Upper lobe of right lung (tissue), 1 donor: Measurements from ENCODE around the gene ASTN1. TPM values are rescaled to one million over a fixed set of nuclear protein-coding genes. Genes with fewer than 3 reads are reported as not detected.

Experiments
- ATAC-seq: fragments of 200-7000 bp; cut with Tn5 transposase; one replicate; pipeline ENCODE4 v1.9.1; 2020; ENCODE audit warnings: mild to moderate bottlenecking, moderate library complexity
- DNase-seq: peaks from one replicate; pipeline ENCODE4 v3.0.0-alpha.2; 2020
- H3K27ac ChIP-seq: fragments of 200-600 bp; one replicate; pipeline ENCODE4 v1.8.0; 2022
- H3K27me3 ChIP-seq: fragments of 200-600 bp; one replicate; pipeline ENCODE4 v1.8.0; 2022; ENCODE audit warnings: mild to moderate bottlenecking
- H3K36me3 ChIP-seq: fragments of 200-600 bp; one replicate; pipeline ENCODE4 v1.8.0; 2022
- H3K4me1 ChIP-seq: fragments of 200-600 bp; one replicate; pipeline ENCODE4 v1.8.0; 2022
- H3K4me3 ChIP-seq: fragments of 200-600 bp; one replicate; pipeline ENCODE4 v1.8.0; 2022; ENCODE audit warnings: mild to moderate bottlenecking
- H3K9me3 ChIP-seq: fragments of 200-600 bp; one replicate; pipeline ENCODE4 v1.8.0; 2022
- CTCF ChIP-seq: fragments of 200-600 bp; IDR thresholded peaks from one replicate; pipeline ENCODE4 v1.8.0; 2022; ENCODE audit warnings: antibody characterized with exemption
- intact Hi-C: fragments of 100-400 bp; cut with DNase I; formaldehyde crosslinking; loops from one replicate; pipeline ENCODE4 v1.11.0; 2022
- total RNA-seq: library from RNA; stranded (reverse); fragmentation: NEBNext Ultra II Directional; extraction: Animal tissue kit (Norgen Biotek cat#: 25700); gene quantifications from one replicate; pipeline ENCODE4 v1.2.1, GENCODE V29; 2021
- donor health status: DM: no; HTN: yes; CAD: no; lungs with severe emphysema.

ASTN1 gene
- total RNA-seq, 1 donor from 2014 or later = 0.20 TPM

GRCh38 chr1:177020851-177021589, 143.5 kb downstream of the ASTN1 start:
- ATAC-seq (no peak), DNase-seq (no peak)
- no peak overlapping the region for H3K4me3 ChIP-seq
- H3K27ac ChIP-seq = no peak overlapping the region
- TF ChIP-seq CTCF = no peak
- H3K36me3 ChIP-seq = no peaks in the 10 kb centered on the region
- H3K9me3 ChIP-seq = no peaks in the 10 kb centered on the region
- H3K4me1 ChIP-seq = no peaks in the 10 kb centered on the region
- intact Hi-C loops = no loop called here
- H3K27me3 ChIP-seq = no peaks in the 10 kb centered on the region

- TF ChIP-seq CTCF = no peak
Observed at GRCh38 chr1:177017287-177017852, 147.1 kb downstream of the ASTN1 start.

GRCh38 chr1:177014325-177014724, 150.2 kb downstream of the ASTN1 start:
- H3K4me3 ChIP-seq = no peak overlapping the region
- intact Hi-C loops = no loop called here
- H3K9me3 ChIP-seq = no peaks in the 10 kb centered on the region
- DNase-seq (no peak), ATAC-seq (no peak)
- no peaks in the 10 kb centered on the region for H3K4me1 ChIP-seq
- no peaks in the 10 kb centered on the region for H3K27me3 ChIP-seq
- H3K27ac ChIP-seq = no peak overlapping the region
- no peaks in the 10 kb centered on the region for H3K36me3 ChIP-seq
- no peak for TF ChIP-seq CTCF

More at GRCh38 chr1:177017287-177017852, 147.1 kb downstream of the ASTN1 start:
- no peak for ATAC-seq
- intact Hi-C loops = no loop called here
- H3K4me1 ChIP-seq = no peaks in the 10 kb centered on the region
- no peaks in the 10 kb centered on the region for H3K27me3 ChIP-seq
- no peaks in the 10 kb centered on the region for H3K9me3 ChIP-seq
- DNase-seq = no peak
- H3K4me3 ChIP-seq = no peak overlapping the region
- H3K27ac ChIP-seq = no peak overlapping the region
- no peaks in the 10 kb centered on the region for H3K36me3 ChIP-seq

GRCh38 chr1:177012342-177012925, 152.1 kb downstream of the ASTN1 start:
- no peaks in the 10 kb centered on the region for H3K9me3 ChIP-seq
- H3K27ac ChIP-seq = no peak overlapping the region
- H3K36me3 ChIP-seq = no peaks in the 10 kb centered on the region
- no peaks in the 10 kb centered on the region for H3K27me3 ChIP-seq
- H3K4me1 ChIP-seq = no peaks in the 10 kb centered on the region
- H3K4me3 ChIP-seq = no peak overlapping the region
- DNase-seq (no peak), ATAC-seq (no peak)
- intact Hi-C loops = no loop called here
- no peak for TF ChIP-seq CTCF

- no peaks in the 10 kb centered on the region for H3K9me3 ChIP-seq
- intact Hi-C loops = no loop called here
- H3K36me3 ChIP-seq = no peaks in the 10 kb centered on the region
- no peaks in the 10 kb centered on the region for H3K4me1 ChIP-seq
- no peak for DNase-seq
- no peak for ATAC-seq
- H3K27ac ChIP-seq = no peak overlapping the region
- H3K27me3 ChIP-seq = no peaks in the 10 kb centered on the region
- no peak for TF ChIP-seq CTCF
- no peak overlapping the region for H3K4me3 ChIP-seq
Observed at GRCh38 chr1:177011508-177011907, 153.0 kb downstream of the ASTN1 start.
